Right lobe of liver (tissue), 6 donors: Measurements from ENCODE around the gene APC2. TPM values are rescaled to one million over a fixed set of nuclear protein-coding genes. Genes with fewer than 3 reads are reported as not detected.
"Not testable (repeated sequence)": the region's sequence is repeated elsewhere in the genome, so short reads cannot be mapped to it uniquely, and the experiment has no call there.

Experiments used
- ATAC-seq, 4 donors: fragments of 200-7000 bp; cut with Tn5 transposase; one replicate each; pipeline ENCODE4 v1.9.1; 2020; ENCODE audit warnings: mild to moderate bottlenecking in 4 of 4, moderate library complexity in 4 of 4
- DNase-seq, 3 donors: peaks; one replicate each; pipeline ENCODE4 v3.0.0-alpha.2; 2020
- H3K27ac ChIP-seq, 3 donors: fragments of 200-600 bp; one replicate each; pipeline ENCODE4 v1.8.0; 2022
- H3K27me3 ChIP-seq, 2 donors: fragments of 200-600 bp; one replicate each; pipeline ENCODE4 v1.8.0; 2022
- H3K36me3 ChIP-seq, 4 donors: fragments of 200-600 bp; sonication (generic) in 1 of 4; one replicate each; pipeline versions ENCODE4 v1.5.1 to v1.8.0; 2017 to 2022; ENCODE audit warnings: control low read depth in 1 of 4
- H3K4me1 ChIP-seq, 4 donors: fragments of 200-600 bp; sonication (generic) in 1 of 4; one replicate each; pipeline versions ENCODE4 v1.5.1 to v1.8.0; 2017 to 2022; ENCODE audit warnings: control low read depth in 1 of 4
- H3K4me3 ChIP-seq, 3 donors: fragments of 200-600 bp; one replicate each; pipeline ENCODE4 v1.8.0; 2022
- H3K9me3 ChIP-seq, 4 donors: fragments of 200-600 bp; sonication (generic) in 1 of 4; one replicate each; pipeline versions ENCODE4 v1.5.1 to v1.8.0; 2017 to 2022; ENCODE audit warnings: control low read depth in 1 of 4
- CTCF ChIP-seq, 4 donors: fragments of 200-600 bp in 3 of 4; fragments of 450-650 bp in 1 of 4; IDR thresholded peaks; one replicate each; pipeline versions ENCODE4 v1.5.1 to v1.8.0; 2016 to 2022; ENCODE audit warnings: antibody characterized with exemption in 4 of 4, mild to moderate bottlenecking in 2 of 4
- POLR2A ChIP-seq: fragments of 450-650 bp; IDR thresholded peaks from one replicate; pipeline ENCODE4 v1.6.1; 2017; ENCODE audit warnings: antibody characterized with exemption, mild to moderate bottlenecking
- WGBS: methylation state at CpG from one replicate; pipeline ENCODE4 v1.1.6; 2018; ENCODE audit warnings: low coverage, low lambda C conversion rate; ENCODE audit not compliant: insufficient coverage; ENCODE audit errors: missing lambda C conversion rate; 5-methylcytosine and 5-hydroxymethylcytosine counted together
- intact Hi-C, 2 donors: fragments of 100-400 bp; cut with DNase I; formaldehyde crosslinking; loops; one replicate each; pipeline versions ENCODE4 v1.11.2 to v1.14.1; 2022
- total RNA-seq, 6 experiments: library from RNA; depleted of rRNA in 2 of 6; stranded (reverse); fragments of >200 nt in 2 of 6; fragmentation: NEBNext Ultra II Directional in 3 of 6; extraction: Animal tissue kit (Norgen Biotek cat#: 25700) in 3 of 6; gene quantifications; one replicate each; pipeline versions ENCODE4 v1.1.0 to v1.2.4, GENCODE V29; 2016 to 2023
- donor health status: DM: no; HTN: yes; CAD: no.
- donor health status: DM: no; HTN: no; CAD: no.
- donor health status: DM: no; HTN: no; CAD: no.
- donor health status: DM: no; HTN: yes; CAD: no.
- donor health status: DM: no; HTN: yes; CAD: no.

Gene APC2
- total RNA-seq, 6 experiments from 2014 or later = 0.06 to 0.13 (median 0.06) TPM; not detected in 3

DNA sequence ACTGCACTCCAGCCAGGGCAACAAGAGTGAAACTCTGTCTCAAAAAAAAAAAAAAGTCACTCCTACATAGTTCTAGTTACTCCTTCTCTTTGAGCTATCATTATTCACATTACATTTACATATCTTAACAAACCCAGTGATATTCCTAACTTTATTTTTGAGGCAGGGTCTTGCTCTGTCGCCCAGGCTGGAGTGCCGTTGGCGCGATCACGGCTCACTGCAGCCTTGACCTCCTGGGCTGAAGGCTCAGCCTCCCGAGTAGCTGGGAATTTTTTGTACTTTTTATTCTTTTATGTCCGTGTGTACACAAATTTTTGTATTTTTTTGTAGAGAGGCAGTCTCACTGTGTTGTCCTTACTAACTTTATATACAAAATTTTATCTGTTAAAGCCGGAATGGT, 12.3 kb upstream of the APC2 start:
- peak in 2 of 4 donors; percentile 3 to 9 for ATAC-seq
- no peak for TF ChIP-seq POLR2A
- no peak for TF ChIP-seq CTCF (IDR thresholded peaks at IDR 0.05)
- WGBS = 27% methylated on average over 8 of the region's 8 CpGs

DNA sequence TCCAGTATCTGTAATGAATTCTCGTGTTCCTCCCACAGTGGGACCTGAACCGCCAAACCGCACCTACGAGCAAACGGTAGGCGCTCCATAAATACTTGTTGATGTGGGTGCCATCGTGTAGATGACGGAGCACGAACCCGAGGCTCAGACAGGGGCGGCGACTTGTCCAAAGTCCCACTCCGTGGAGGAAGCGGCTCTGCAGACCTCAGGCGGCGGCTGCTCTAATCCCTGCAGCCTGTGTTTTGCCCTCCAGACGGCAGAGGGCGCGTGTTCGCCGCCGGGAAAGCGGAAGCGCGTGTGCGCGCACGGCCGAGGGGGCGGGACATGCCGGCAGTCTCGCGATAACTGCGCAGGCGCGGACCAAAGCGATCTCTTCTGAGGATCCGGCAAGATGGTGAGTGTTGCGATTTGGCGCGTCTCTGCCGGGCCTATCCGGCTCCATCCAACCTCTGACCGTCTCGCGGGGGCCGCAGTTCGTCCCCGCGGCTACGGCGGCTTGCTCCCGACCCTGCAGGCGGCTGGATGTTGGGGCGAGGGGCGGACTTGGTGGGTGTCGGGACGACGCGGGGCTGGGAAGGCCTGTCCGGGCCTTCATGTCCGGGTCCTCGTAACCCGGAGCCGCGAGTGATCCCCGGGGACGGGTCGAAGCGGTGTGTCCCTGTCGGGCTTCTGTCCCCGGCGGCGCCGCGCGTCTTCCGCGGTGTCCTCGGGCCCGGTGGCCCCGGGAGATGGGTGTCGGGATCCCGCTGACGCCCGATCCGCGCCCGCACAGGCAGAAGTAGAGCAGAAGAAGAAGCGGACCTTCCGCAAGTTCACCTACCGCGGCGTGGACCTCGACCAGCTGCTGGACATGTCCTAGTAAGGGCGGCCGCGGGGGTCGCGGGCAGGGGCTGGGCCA, 11.6 kb upstream of the APC2 start, which contains the start of gene RPS15:
Gene RPS15 (plus strand): TSS at position 362 of the 898 bp plus-strand sequence. CDS start 30 bp downstream, at position 392.
- Histone ChIP-seq H3K36me3 (peaks cover 0 to 38% (median 16%) of the 10 kb centered on the region in 4 donors), H3K4me3 (peak within 1 kb of the TSS; percentile 84 to 99 (median 97)), H3K4me1 (peaks cover 0 to 10% (median 3%) of the 10 kb centered on the region in 4 donors), H3K27me3 (no peaks in the 10 kb centered on the region), H3K27ac (peak within 1 kb of the TSS; percentile 64 to 76 (median 75)), H3K9me3 (no peaks in the 10 kb centered on the region)
- TF ChIP-seq POLR2A = peak; percentile 86
- TF ChIP-seq CTCF (IDR thresholded peaks at IDR 0.05) = peak; percentile 88 to 99 (median 96)
- ATAC-seq (peak; percentile 92 to 98 (median 94)), DNase-seq (peak; percentile 96 to 97 (median 97))
- WGBS = 0% methylated on average over 11 of the region's 100 CpGs
- intact Hi-C loops = no loop called here

More for the DNA sequence above, 12.3 kb upstream of the APC2 start:
- intact Hi-C loops = no loop called here
- Histone ChIP-seq H3K4me1 (peaks cover 0 to 10% (median 3%) of the 10 kb centered on the region in 4 donors), H3K9me3 (no peaks in the 10 kb centered on the region), H3K4me3 (peak overlapping the region in 2 of 3 donors; percentile 97 to 99), H3K27ac (peak overlapping the region; percentile 55 to 75 (median 57)), H3K36me3 (peaks cover 0 to 45% (median 20%) of the 10 kb centered on the region in 4 donors), H3K27me3 (no peaks in the 10 kb centered on the region)
- no peak for DNase-seq

DNA sequence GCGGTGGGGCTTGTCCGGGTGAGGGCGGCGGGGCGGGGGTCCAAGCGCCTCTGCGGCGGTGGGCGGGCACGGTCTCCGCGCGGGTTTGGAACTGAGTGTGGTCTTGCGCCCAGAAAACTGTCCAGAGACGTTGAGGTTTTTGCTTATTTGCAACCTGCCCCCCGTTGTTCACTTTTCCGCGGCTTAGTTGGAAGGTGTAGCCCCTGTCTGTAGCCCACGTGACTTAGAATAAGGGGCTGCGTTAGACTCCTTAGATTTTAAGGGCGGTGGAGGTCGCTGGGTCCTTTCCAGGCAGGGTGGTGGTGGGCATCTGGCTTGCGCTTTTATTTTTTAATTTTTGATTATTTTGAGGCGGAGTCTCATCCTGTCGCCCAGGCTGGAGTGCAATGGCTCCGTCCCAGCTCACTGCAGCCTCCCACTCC, 11.0 kb upstream of the APC2 start:
- no peak for TF ChIP-seq POLR2A
- TF ChIP-seq CTCF (IDR thresholded peaks at IDR 0.05) = no peak
- Histone ChIP-seq H3K4me1 (peaks cover 0 to 10% (median 3%) of the 10 kb centered on the region in 4 donors), H3K9me3 (no peaks in the 10 kb centered on the region), H3K36me3 (peaks cover 0 to 31% (median 15%) of the 10 kb centered on the region in 4 donors), H3K27ac (peak overlapping the region; percentile 64 to 76 (median 75)), H3K4me3 (peak overlapping the region; percentile 84 to 99 (median 97)), H3K27me3 (no peaks in the 10 kb centered on the region)
- WGBS = 2% methylated on average over 11 of the region's 26 CpGs
- ATAC-seq = no peak
- DNase-seq = no peak
- intact Hi-C loops = no loop called here

GRCh38 chr19:1439525-1440417, 10.2 kb upstream of the APC2 start:
- WGBS = 53% methylated on average over 21 of the region's 57 CpGs
- Histone ChIP-seq H3K4me3 (peak overlapping the region; percentile 84 to 99 (median 97)), H3K36me3 (peaks cover 0 to 31% (median 15%) of the 10 kb centered on the region in 4 donors), H3K4me1 (peaks cover 0 to 10% (median 3%) of the 10 kb centered on the region in 4 donors)
- H3K27ac ChIP-seq, DNase-seq, H3K9me3 ChIP-seq, ATAC-seq, H3K27me3 ChIP-seq: not testable (repeated sequence)
- intact Hi-C loops = loop anchor here in 1 of 2 donors (10.0 kb wide), 1 partner anchor 75 kb away; the partner anchor contains the start of gene ADAMTSL5
